Measurements from ENCODE around the gene NECAB3.
A peak's percentile ranks its signal among the peaks of the same experiment; 100 is the strongest.

The NECAB3 gene

GRCh38 chr20:33660685-33661058 lies 13.6 kb downstream of the NECAB3 start:
- TF ChIP-seq CTCF (conservative IDR thresholded peaks at IDR 0.05; ENCODE audit: low read depth) = no peak
- ChIA-PET POLR2A (ENCODE audit: low non-redundant PET) (no interaction called here), CTCF (interaction anchor here (0.6 to 1.0 kb wide), 2 partner anchors 203 to 665 kb away, joined by 3 to 5 read pairs; no protein-coding TSS in a partner anchor)
- no peak overlapping the region for H3K27ac ChIP-seq
- no peak for DNase-seq (ENCODE audit: low spot score)

- no peak for TF ChIP-seq CTCF (conservative IDR thresholded peaks at IDR 0.05; ENCODE audit: low read depth)
- ChIA-PET POLR2A (ENCODE audit: low non-redundant PET) (no interaction called here), CTCF (interaction anchor here (1.0 kb wide), 1 partner anchor 203 kb away, joined by 5 read pairs; no protein-coding TSS in a partner anchor)
- no peak overlapping the region for H3K27ac ChIP-seq
- no peak for DNase-seq (ENCODE audit: low spot score)
Measured at GRCh38 chr20:33660035-33660684, 14.1 kb downstream of the NECAB3 start.

GRCh38 chr20:33659341-33660034 lies 14.7 kb downstream of the NECAB3 start:
- DNase-seq (ENCODE audit: low spot score) = no peak
- POLR2A ChIA-PET (ENCODE audit: low non-redundant PET) = interaction anchor here (0.5 kb wide), 1 partner anchor 24 kb away, joined by 3 read pairs; no protein-coding TSS in a partner anchor
- TF ChIP-seq CTCF (conservative IDR thresholded peaks at IDR 0.05; ENCODE audit: low read depth) = no peak
- no peak overlapping the region for H3K27ac ChIP-seq
- CTCF ChIA-PET = interaction anchor here (0.6 kb wide), 2 partner anchors 9 to 479 kb away, joined by 3 to 5 read pairs; no protein-coding TSS in a partner anchor

GRCh38 chr20:33658929-33659328 lies 15.3 kb downstream of the NECAB3 start:
- 0 out of 2 replicates have a peak overlapping the region, but pooled peaks have one; percentile 1 for H3K27ac ChIP-seq
- no peak for TF ChIP-seq CTCF (conservative IDR thresholded peaks at IDR 0.05; ENCODE audit: low read depth)
- no peak for DNase-seq (ENCODE audit: low spot score)
- POLR2A ChIA-PET (ENCODE audit: low non-redundant PET) = interaction anchor here (0.5 kb wide), 1 partner anchor 25 kb away, joined by 3 read pairs; no protein-coding TSS in a partner anchor
- CTCF ChIA-PET = interaction anchor here (0.6 to 0.7 kb wide), 3 partner anchors 9 to 480 kb away, joined by 3 to 5 read pairs (median 3); no protein-coding TSS in a partner anchor

- TF ChIP-seq CTCF (conservative IDR thresholded peaks at IDR 0.05; ENCODE audit: low read depth) = no peak
- H3K27ac ChIP-seq = 0 out of 2 replicates have a peak overlapping the region, but pooled peaks have one; percentile 1
- DNase-seq (ENCODE audit: low spot score) = no peak
- ChIA-PET POLR2A (ENCODE audit: low non-redundant PET) (no interaction called here), CTCF (interaction anchor here (0.6 to 0.7 kb wide), 2 partner anchors 125 to 480 kb away, joined by 3 to 5 read pairs; no protein-coding TSS in a partner anchor)
Measured at GRCh38 chr20:33658510-33658909, 15.7 kb downstream of the NECAB3 start.

GRCh38 chr20:33657704-33658095 lies 16.5 kb downstream of the NECAB3 start:
- TF ChIP-seq CTCF (conservative IDR thresholded peaks at IDR 0.05; ENCODE audit: low read depth) = no peak
- H3K27ac ChIP-seq = no peak overlapping the region
- DNase-seq (ENCODE audit: low spot score) = no peak
- ChIA-PET POLR2A (ENCODE audit: low non-redundant PET) (no interaction called here), CTCF (interaction anchor here (2.4 kb wide), 1 partner anchor 10 kb away, joined by 8 read pairs; the partner anchor contains the start of gene ACTL10)

Data from RWPE1 (cell line).